Measurements from ENCODE around the gene LPP. TPM values are rescaled to one million over a fixed set of nuclear protein-coding genes. Genes with fewer than 3 reads are reported as not detected.

LPP gene
- total and polyA plus RNA-seq, 10 of the 15 experiments (the other 5 are each of a cell fraction or from before 2014, with no cell fraction given), result under 0.01 to 0.62 (median 0.03) TPM

DNA sequence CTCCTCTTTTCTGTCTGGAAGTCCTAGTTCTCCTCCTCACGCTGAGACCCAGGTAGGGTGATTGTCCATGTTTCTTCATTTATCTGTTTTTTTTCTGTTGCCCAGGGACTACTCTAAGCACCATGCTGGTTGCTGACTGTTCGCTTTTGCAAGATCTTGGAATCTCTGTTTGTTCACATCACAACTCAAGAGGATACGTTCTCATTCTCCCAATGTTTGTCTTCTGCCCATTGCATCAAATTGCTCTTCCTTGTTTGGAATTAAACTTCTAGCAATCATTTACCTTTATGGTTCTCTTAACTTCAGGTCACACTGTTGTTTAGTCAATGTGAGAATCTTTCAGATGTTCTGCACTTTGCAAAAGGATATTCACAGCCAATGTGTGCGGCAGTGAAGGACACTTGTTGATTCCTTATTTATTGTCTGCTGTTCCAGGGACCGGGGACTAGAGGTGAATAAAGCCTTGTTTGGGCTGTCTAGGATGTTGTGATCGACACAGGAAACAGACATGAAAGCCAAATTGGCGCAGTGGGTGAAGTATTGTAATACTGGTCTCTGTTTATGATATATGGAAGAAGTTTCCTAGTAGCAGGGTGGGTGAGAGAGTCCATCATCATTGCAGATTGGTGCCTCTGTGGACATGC lies 24.5 kb downstream of the LPP start (continued):
- TF ChIP-seq, protein P1, sequence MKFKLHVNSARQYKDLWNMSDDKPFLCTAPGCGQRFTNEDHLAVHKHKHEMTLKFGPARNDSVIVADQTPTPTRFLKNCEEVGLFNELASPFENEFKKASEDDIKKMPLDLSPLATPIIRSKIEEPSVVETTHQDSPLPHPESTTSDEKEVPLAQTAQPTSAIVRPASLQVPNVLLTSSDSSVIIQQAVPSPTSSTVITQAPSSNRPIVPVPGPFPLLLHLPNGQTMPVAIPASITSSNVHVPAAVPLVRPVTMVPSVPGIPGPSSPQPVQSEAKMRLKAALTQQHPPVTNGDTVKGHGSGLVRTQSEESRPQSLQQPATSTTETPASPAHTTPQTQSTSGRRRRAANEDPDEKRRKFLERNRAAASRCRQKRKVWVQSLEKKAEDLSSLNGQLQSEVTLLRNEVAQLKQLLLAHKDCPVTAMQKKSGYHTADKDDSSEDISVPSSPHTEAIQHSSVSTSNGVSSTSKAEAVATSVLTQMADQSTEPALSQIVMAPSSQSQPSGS (IDR thresholded peaks at IDR 0.05; ENCODE audit: low read length), result no peak
- TF ChIP-seq ZNF24 (IDR thresholded peaks at IDR 0.05) (no peak), BMI1 (IDR thresholded peaks at IDR 0.05; ENCODE audit: borderline replicate concordance) (no peak), SPI1 (IDR thresholded peaks at IDR 0.05; ENCODE audit: borderline replicate concordance, insufficient read depth, low read depth, low read length) (no peak), NR2C2 (IDR thresholded peaks at IDR 0.05; ENCODE audit: borderline replicate concordance, control insufficient read depth, insufficient read length, low read depth) (no peak), MEF2A (IDR thresholded peaks at IDR 0.05; ENCODE audit: insufficient read depth, low read depth, low read length) (no peak), BCL11A (IDR thresholded peaks at IDR 0.05; ENCODE audit: low read depth, low read length) (no peak), ASH2L (IDR thresholded peaks at IDR 0.05; ENCODE audit: borderline replicate concordance, low read depth) (no peak)
- TF ChIP-seq, protein P2, sequence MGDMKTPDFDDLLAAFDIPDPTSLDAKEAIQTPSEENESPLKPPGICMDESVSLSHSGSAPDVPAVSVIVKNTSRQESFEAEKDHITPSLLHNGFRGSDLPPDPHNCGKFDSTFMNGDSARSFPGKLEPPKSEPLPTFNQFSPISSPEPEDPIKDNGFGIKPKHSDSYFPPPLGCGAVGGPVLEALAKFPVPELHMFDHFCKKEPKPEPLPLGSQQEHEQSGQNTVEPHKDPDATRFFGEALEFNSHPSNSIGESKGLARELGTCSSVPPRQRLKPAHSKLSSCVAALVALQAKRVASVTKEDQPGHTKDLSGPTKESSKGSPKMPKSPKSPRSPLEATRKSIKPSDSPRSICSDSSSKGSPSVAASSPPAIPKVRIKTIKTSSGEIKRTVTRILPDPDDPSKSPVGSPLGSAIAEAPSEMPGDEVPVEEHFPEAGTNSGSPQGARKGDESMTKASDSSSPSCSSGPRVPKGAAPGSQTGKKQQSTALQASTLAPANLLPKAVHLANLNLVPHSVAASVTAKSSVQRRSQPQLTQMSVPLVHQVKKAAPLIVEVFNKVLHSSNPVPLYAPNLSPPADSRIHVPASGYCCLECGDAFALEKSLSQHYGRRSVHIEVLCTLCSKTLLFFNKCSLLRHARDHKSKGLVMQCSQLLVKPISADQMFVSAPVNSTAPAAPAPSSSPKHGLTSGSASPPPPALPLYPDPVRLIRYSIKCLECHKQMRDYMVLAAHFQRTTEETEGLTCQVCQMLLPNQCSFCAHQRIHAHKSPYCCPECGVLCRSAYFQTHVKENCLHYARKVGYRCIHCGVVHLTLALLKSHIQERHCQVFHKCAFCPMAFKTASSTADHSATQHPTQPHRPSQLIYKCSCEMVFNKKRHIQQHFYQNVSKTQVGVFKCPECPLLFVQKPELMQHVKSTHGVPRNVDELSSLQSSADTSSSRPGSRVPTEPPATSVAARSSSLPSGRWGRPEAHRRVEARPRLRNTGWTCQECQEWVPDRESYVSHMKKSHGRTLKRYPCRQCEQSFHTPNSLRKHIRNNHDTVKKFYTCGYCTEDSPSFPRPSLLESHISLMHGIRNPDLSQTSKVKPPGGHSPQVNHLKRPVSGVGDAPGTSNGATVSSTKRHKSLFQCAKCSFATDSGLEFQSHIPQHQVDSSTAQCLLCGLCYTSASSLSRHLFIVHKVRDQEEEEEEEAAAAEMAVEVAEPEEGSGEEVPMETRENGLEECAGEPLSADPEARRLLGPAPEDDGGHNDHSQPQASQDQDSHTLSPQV (IDR thresholded peaks at IDR 0.05), result no peak

Measured in GM12878 (cell line).